Germinal center (tissue), 1 donor: ENCODE results near the gene KAZN.

Experiments used
- DNase-seq: peaks from one replicate; pipeline ENCODE4 v3.0.0; 2012; ENCODE audit warnings: mixed read lengths, low spot score

KAZN gene

DNA sequence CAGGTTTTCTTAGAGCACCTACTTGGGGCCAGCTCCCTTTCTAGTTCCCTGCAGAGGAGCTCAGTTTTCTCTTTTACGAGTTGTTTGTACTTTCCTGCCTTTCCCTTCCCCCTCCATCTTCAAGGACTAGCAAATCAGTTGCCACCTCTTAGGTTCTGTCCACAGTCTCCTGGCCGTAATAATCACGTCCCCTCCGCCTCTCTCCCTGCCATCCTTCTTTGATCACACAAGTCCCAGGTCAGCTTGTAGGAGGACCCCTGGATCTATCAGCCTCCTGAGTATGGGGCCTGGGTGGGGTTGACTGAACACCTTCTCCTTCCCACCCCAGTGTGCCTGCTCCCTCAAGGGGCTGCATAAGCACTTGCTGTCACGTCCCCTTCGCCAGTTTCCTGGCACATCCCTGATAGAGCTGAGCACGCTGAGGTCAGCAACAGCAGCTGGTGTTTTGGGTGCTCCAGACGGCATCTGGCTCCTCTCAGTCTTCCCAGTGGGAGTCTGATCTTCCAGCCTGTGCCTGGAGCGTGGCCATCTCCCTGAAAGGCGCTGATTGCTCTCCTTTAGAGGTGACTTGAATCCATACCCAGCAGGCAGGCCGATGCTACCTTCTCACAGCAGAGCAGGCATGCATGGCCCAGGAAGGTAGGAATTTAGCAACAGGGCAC, 338.9 kb downstream of the KAZN start:
- DNase-seq, result no peak

DNA sequence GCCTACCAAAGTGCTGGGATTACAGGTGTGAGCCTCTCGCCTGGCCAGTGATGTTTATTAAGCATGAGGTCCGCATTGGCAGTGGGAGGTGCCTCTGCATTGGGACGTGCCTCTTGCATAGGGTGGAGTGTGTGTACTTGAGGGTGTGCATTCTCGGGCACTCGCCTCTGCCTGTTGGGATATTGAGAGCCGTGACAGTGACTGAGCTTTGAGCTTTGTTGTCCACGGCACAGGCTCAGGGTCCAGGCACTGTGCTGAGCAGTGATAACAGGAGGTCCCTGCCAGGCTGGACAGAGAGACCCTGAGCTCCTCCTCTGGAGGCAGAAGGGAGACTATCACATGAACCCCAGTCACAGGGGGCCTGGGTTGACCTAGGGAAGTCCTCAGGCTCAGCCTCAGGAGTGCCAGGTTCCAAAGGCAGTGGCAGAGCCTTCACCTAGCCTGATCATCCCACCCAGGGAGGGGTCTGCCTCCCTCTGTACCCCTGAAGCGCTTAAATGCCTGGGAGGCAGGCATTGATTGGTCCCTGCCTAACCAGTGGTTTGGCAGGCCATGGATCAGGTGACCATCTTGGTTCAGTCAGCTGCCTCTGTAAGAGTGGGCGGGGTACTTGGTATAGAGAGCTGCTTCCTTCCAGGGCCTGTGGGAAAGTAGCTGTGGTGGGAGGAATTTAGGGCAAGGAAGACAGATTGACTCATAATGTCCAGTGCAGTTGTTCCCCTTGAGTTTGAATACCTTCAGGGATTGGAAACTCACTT, 341.2 kb downstream of the KAZN start:
- no peak for DNase-seq

DNA sequence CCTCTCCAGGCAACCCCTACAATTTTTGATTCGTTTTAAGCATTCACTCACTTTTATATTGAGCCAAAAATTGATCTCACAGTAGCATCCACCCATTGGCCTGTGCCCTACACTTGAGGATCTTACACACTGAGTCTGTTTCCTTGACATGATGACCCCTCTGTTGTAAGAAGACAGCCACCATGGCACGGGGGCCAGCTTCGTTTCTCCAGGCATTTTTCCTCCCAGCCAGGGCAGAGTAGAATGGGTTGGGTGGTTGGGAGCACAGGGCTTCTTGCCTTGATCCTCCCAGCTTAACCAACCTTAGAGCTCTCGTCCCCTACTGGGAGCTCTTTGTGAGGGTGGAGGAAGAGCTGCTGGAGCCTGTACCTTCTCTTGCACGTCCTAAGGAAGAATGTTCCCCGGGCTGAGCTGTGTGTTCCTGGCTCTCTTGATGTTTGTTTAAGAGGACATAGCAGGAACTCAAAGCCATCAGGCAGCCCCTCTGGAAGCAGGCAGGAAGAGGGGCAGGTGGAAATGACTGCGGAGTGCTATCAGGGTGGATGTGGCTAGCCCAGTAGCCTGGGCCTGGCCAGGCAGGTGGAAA, 341.9 kb downstream of the KAZN start:
- no peak for DNase-seq

DNA sequence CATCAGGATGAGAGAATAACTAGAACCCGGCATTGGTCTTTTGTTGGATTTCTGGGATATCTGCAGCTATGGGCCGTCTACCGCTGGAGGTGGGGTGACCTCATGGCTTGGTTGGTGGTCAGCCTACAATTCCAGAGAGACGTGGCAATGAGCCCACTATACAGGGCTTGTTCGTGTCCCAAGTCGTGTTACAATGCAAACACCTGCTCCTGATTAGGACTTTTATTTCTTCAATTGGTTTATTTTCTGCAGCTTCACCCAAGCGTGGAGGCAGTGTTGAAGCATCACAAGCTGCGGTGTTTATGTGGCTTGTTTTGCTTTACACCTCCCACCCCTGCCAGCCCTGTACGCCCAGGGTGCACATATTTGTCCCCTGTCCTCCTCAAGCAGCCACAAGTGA, 343.4 kb downstream of the KAZN start:
- no peak for DNase-seq

DNA sequence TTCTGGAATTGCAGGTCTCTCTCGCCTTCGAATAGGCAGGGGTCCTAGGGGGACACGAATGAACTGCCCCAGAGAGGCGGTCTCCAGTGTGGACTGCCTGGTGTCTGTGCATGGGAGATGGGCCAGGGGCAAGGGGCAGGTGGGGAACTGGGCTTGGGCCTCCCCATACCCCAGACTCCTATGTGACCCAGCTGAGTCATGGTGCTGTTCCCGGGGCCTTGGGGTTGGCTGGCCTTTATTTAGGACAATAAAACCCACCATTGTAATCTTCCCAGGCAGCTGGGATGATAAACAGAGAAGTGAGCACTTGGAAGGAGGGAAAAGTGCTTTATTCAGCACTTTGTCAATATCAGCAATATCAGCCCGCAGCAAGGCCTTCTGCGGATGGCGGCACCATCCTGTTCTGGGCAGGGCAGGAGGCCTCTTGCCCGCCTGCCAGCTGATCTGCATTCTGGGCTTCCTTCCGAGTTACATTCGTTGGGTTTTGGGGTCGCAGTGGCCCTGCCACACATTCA, 346.0 kb downstream of the KAZN start:
- DNase-seq, result no peak

DNA sequence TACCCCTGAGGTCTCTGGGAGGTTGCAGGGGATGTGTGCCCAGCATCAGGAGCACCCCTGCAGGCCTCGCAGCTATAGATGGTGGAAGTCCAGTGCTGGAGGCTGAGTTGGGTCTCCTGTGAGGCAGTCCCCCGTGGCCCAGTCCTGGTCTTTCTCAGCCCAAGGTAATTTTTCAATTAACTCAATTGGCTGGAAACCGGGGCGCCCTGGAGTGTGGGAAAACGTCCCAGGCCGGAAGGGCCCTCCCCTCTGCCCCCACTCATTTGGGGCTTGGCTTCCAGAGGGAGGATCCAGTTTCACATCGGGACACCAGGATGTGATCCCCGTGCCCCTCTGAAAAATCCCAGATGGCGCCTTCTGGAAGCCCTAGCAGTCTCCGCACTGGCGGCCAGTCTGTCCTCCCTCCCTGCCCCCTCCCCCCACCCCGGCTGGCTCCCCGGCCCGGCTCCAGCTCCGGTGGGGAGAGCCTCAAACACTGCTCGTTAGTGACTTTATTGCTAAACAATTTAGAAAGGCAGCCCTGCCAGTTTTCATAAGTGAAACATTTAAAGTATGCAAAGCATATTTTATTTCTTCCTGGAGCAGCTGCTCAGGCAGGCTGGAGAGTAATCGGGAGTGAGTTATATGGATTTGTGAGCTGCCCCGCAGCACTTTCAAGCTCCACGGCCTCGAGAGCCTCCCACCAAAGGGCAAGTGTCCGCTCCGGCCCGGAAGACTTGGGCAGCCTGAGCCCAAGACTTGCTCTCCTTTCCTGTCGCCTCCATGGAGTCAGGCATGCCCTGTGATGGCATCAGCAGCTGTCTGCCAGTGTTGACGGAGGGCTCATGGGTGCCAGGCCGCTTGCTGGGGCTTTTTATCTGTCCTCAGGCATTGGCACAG, 346.9 kb downstream of the KAZN start:
- DNase-seq, result no peak

DNA sequence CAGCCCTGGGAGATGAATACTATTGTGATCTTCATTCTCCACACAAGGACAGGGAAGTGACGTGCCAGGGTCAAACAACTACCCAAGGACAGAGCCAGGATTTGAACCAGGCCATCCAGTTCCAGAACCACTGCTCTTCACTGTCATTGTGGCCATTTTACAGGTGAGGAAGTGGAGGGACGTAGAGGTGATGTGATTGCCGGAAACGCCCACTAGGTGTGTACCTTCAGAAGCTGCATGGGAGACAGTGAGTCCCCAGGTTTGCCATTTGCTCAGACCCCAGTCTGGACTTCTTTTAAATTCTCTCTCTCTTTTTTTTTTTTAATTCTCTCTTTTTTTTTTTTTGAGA, 347.5 kb downstream of the KAZN start:
- no peak for DNase-seq

DNA sequence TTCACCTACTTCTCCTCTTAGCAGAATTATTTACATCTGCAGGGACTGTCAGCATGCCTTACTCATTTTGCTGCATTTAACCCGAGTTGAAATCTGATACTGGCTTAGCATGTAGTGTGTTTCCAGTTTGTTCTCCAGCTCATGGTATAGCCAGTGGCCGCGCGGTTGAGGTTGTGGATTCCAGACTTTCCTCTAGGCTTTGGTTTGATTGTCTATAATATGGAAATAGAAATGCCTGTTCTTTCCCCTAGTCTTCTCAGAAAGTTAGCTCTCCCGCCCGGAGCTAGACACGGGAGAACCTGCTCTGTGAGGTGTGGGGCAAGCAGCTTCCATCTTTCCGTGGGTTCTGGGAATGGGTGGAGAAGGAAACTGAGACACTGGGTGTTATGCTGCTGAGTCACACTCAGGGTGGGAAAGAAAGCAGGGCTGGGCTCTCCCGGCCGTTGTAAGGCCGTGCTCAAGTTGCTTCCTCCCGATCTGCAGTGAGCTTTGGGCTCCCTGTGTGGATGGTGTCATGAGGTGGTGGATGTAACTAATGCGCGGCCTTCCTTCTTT, 348.3 kb downstream of the KAZN start:
- DNase-seq, result no peak

DNA sequence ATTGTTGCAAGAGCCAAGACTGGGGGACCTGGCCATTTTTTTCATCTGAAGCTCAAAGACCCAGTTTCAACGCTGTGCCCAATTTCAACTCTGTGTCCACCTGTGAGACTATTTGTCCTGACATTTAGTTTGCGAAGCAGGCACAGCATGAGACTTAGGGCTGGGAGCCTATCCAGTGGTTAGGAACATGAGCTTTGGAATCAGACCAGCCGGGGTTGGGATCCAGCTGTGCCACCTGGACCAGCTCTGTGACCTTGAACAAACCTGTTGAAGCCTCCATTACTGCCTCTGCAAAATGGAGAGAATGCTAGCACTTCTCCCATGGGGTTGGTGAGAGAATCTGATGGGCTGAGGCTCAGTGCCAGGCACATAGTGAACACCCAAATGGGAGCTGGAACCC, 348.9 kb downstream of the KAZN start:
- DNase-seq, result no peak

DNA sequence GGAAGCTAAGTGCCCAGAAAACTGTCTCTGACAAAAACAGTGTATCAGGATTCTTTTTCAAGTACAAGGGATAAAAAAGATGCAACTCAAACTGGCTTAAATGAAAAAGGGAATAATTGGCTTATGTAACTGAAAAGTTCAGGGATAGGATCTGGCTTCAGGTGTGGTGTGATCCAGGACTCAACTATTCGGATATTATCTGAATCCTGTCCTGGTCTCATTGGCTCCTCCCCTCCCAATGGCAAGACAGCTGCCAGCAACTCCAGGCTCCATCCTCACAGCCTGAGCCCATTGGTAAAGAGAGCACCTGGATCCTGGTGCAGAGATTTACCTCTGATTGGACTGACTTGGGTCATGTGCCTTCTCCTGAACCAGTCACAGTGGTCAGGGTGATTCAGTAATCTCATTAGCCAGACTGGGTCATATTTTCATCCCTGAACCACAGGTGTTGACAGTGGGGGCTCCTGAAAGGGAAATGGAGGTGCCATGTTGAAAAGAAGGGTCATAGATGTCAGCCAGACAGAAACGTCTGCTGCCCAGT, 349.7 kb downstream of the KAZN start:
- DNase-seq, result no peak

DNA sequence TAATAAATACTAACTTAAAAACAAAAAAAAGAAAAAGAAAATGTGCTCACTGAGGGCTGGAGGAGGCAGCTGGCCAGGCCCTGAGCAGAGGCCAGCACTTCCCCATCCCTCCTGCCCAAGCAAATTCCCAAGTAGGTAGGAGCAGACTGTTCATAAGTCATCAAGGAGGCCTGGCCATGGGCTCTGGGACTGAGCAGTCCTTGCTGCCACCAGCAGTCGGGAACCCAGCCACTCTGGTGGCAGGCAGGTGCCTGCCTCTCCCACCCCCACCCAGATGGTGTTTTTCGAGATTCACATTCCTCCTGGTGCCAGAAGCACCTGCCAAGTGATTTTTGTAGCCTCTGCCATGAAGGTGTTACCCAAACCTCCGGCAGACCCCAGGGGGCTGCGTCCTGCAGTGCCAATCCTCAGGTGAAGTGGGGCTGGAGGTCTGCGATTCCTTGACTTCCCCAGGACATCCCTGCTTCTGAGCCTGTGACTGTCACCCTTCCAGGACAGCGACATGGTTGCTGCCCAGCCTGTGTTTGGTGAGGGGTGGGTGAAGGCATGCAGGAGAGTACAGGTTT, 350.9 kb downstream of the KAZN start:
- no peak for DNase-seq

DNA sequence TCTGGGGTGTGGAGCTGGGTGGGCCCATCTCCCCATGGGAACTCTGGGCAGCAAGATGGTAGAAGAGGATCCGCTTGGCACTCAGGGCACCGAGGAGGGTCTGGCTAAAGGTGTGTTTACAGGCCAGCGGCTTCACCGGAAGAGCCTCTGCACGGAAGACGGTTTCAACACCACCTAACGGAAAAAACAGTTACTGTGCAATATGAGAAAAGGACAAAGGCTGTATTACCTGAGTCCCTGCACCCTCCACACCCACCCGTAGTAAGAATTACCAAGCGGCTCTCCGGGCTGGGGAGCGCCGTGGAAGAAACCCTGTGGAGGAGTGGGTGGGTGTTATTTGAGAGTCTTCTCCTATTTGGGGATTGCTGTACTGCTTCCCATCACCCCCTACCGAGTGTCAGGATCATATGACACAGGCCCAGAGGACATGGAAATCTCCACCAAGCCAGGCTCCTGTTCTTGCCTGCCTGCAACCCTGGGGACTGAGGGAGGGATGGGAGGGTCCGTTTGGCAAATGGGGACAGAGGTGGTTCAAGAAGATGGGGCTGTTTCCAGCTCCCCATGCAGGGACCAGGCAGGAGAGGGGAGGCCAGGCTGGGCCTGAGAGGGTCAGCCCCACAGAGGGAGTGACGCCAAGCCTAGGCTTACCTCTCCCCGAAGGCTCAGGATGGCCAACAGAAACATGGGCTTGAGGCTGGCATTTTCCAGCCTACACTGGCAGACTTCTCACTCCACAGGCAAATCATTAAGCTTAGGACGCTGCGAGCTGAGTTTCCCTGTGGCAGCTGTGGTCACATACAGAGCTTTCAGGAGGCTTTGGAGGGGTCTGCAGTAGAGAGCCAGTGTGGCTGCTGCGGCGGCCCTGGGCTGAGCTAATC, 351.6 kb downstream of the KAZN start:
- no peak for DNase-seq

DNA sequence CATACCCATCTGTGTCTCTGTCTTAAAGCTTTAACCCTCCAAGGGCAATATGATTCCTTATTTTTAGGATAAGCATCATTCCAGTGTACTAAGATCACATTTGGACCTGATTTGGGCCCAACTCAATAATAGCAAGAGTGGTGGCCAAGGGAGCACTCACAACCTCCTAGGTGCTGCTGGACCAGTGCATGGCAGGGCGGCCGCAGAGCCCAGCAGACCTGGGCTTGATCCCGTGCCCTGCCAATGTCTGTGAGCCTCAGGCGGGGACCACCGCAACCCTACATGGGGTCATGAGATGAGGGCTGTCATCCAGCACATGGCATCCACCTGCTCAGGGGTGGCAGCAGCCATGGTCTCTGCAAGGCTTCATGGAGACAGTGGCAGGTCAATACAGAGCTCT, 353.3 kb downstream of the KAZN start:
- no peak for DNase-seq

DNA sequence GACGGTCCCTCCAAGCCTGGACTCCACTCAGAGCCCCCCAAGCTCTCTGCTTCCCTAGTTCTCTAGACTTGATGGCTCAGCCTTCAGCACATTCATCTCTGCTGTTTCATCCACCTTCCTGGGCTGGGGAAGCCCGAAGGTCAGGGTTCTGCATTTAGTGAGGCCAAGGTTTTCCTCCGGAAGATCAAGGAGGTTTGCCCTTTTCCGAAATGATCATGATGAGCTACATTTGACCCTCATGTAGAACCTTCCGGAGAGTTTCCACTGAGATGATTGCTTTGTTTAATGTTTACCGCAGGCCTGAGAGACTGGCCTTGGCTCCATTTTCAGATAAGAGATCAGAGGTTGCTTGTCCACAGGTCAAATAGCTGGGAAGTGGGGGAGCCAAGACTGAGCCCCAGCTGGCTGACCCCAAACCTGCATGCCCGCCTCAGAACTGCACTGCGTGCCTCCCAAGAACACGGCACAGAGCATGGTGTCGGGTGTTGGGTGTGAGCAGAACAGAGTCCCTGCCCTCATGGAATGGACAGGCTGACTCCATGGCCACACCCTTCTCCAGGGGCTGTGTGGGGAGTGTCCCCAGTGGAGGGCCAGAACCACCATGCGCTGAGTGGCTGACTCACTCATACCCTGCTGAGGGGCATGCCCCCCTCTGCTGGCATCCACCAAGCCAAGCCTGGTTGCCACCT, 354.3 kb downstream of the KAZN start:
- no peak for DNase-seq

DNA sequence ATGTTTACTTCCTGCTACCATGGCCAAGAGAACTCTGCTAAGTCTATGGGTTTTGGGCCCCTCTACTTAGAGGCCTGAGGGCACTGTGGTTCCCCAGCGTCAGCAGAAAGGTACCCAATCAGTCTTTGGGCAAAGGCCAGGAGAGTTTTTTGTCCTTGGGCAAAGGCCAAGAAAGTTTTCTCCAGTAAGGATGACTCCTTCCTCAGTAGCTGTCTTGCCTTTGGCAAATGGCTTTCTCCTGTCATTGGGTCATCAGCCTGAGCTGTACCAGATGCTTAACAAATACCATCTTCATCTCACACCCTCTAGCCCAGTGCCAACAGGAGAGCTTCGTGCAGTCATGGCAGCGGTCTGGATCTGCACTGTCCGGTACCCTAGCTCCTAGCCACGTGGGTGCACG, 355.7 kb downstream of the KAZN start:
- no peak for DNase-seq

DNA sequence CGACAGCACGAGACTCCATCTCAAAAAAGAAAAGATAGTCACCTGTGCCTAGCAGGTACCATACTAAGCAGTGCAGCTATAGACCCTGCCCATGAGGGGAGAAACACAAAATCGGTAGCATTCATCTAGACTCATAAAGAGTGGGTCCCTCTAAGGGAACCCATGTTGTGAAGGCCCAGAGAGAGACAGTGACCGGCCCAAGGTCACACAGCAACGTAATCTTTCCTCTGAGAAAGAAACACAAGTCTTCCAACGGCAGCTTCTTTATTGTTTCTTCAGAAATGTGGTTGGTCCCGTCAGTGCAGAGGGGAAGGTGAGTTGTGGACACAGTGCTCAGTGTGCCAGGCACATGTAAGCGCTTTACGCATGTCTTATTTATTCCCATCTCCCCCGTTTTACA, 356.4 kb downstream of the KAZN start:
- DNase-seq, result no peak

DNA sequence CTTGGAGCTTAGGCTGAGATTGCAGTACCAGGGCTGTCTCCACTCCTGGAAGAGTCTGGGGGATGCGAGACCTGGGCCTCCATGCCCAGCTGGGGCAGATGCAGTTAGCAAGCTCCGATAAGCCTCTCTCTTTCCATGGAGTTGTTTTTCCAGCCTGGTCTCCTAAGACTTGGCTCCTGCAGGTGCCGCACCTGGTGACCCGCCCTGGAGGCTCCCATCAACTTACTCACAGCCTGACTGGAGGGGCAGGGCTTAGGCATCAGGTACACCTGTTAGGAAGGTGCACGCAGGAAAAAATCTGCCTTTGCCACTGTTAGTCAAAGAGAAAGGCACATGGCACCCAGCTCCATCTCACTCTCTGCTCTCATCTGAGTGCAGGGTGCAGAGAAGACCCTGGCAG, 356.9 kb downstream of the KAZN start:
- no peak for DNase-seq

DNA sequence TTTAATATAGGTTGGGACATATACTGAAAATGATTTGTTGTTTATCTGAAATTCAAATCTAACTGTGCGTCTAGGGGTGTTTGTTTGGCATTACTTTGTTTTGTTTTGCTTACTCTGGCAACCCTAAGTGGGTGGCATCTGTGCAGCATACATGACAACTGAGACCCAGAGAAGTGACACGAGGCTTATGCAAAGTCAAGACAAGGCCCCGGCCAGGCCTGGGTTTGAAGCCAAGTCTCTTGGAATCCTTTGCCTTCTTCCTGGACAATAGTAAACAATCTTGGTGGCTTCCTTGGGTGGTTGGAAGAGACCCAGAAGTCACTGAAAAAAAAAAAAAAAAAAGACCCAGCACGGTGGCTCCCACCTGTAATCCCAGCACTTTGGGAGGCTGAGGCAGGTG, 357.5 kb downstream of the KAZN start:
- DNase-seq, result no peak

DNA sequence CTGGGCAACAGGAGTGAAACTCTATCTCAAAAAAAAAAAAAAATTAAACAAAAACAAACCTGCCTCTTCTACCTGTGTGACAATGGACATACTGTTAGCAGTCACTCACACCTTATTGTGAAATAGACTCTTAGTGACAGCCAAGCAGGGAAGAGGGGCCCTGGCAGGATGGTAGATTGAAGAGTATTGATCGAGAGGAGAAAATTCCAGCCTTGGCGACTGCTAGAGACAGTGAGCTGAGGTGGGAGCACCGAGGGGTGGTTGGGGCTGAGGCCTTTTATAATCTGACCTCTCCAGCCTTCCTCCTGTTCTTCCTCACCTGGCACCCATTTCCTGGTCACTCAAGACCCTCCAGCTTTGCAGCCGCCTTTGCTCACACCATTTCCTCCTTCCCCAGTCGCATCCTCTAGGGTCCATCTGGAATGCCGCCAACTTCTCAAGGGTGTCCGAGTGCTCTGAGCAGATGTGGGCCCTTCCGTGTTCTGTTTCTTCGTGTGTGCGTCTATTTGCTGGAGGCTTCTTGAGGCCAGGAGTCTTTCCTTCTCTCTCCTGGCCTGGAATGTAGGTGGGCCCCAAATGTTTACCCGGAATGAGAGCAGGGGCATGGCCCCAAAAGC, 358.2 kb downstream of the KAZN start:
- DNase-seq, result no peak
